ENCODE measurements around the gene TNFRSF12A. TPM values are rescaled to one million over a fixed set of nuclear protein-coding genes. Genes with fewer than 3 reads are reported as not detected.

The TNFRSF12A gene
- total RNA-seq, 4 donors from 2014 or later = 4.1 to 56.4 (median 39.8) TPM

DNA sequence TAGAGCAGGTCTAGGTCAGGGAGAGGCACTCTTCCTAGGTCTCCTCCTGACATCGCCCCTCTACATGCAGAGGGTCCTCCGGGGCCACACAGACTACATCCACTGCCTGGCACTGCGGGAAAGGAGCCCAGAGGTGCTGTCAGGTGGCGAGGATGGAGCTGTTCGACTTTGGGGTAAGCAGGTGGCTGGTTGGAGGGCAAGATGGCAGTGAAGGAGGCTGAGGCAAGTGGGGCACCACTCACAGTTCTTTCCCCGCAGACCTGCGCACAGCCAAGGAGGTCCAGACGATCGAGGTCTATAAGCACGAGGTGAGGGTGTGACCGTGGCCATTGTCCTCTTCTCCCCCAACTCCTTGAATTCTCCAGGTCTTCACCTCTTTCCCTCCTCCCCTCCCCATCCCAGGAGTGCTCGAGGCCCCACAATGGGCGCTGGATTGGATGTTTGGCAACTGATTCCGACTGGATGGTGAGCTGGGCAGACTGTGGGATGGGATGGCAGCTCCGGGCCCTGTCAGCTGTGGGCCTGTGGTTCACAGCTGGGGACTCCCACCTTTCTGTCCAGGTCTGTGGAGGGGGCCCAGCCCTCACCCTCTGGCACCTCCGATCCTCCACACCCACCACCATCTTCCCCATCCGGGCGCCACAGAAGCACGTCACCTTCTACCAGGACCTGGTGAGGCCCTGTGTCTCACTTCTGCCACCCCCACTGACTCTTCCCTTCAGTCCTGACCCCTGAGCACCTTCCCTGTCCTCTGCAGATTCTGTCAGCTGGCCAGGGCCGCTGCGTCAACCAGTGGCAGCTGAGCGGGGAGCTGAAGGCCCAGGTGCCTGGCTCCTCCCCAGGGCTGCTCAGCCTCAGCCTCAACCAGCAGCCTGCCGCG is 6.7 kb downstream of the TNFRSF12A start:
- Histone ChIP-seq H3K36me3 (peaks cover 0 to 22% (median 0%) of the 10 kb centered on the region in 3 donors), H3K4me1 (peaks cover 14 to 47% (median 22%) of the 10 kb centered on the region in 4 donors), H3K4me3 (no peak overlapping the region), H3K27me3 (no peaks in the 10 kb centered on the region), H3K27ac (no peak overlapping the region), H3K9me3 (no peaks in the 10 kb centered on the region)
- TF ChIP-seq, protein P1, sequence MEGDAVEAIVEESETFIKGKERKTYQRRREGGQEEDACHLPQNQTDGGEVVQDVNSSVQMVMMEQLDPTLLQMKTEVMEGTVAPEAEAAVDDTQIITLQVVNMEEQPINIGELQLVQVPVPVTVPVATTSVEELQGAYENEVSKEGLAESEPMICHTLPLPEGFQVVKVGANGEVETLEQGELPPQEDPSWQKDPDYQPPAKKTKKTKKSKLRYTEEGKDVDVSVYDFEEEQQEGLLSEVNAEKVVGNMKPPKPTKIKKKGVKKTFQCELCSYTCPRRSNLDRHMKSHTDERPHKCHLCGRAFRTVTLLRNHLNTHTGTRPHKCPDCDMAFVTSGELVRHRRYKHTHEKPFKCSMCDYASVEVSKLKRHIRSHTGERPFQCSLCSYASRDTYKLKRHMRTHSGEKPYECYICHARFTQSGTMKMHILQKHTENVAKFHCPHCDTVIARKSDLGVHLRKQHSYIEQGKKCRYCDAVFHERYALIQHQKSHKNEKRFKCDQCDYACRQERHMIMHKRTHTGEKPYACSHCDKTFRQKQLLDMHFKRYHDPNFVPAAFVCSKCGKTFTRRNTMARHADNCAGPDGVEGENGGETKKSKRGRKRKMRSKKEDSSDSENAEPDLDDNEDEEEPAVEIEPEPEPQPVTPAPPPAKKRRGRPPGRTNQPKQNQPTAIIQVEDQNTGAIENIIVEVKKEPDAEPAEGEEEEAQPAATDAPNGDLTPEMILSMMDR (IDR thresholded peaks at IDR 0.05) = no peak
- no peak for TF ChIP-seq POLR2A (IDR thresholded peaks at IDR 0.05)
- peak in 1 of 3 donors; percentile 43 for DNase-seq

DNA sequence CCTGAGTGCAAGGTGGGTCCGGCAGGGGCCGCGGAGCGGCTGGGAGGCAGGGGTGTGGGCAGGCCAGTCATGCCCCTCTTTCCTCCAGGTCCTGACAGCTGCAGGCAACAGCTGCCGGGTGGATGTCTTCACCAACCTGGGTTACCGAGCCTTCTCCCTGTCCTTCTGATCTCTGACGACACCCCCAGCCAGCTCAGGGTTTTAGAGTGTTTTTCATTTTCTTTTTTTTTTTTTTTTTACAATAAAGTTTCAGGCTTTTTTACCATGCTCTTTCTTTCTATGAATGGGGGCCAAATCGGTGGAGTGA is 7.3 kb downstream of the TNFRSF12A start:
- Histone ChIP-seq H3K4me3 (no peak overlapping the region), H3K9me3 (no peaks in the 10 kb centered on the region), H3K4me1 (peaks cover 13 to 48% (median 19%) of the 10 kb centered on the region in 4 donors), H3K27me3 (no peaks in the 10 kb centered on the region), H3K36me3 (peaks cover 0 to 22% (median 0%) of the 10 kb centered on the region in 3 donors), H3K27ac (no peak overlapping the region)
- TF ChIP-seq, protein P1 (IDR thresholded peaks at IDR 0.05) = no peak
- no peak for TF ChIP-seq POLR2A (IDR thresholded peaks at IDR 0.05)
- no peak for DNase-seq

DNA sequence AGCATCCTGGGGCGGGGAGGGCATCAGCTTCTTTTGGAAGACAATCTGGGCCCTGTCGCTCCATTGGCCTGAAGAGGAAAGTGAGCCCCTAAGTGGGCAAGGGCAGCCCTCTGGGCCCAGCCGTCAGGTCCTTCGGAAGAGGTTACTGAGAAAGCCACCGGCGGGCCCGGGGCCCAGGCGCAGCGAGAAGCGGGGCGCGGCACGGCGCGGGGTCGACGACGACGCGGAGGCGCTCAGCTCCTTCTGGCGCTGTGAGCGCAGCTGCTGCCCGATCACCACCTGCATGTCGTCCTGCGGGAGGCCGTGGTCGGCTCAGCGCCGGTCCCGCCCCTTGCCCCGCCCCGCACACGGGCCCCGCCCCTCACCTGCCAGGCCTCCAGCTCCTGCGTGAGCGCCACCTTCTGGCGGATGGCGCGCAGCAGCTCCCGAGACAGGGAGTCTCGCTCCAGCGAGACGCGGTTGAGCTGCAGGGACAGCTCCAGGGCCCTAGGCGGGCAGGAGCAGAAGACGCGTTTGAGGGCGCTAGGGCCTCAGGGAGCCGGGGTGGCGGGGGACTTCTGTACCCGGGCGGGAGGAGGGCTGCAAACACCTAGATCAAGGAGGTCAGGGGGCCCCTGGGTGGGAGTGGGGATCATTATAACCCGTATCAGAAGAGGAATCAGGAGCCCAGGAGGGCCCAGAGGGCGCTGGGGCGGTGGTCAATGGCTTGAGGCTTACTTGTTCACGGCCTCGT is 8.0 kb downstream of the TNFRSF12A start:
- Histone ChIP-seq H3K4me1 (peaks cover 6 to 48% (median 12%) of the 10 kb centered on the region in 4 donors), H3K9me3 (no peaks in the 10 kb centered on the region), H3K36me3 (peaks cover 0 to 22% (median 0%) of the 10 kb centered on the region in 3 donors), H3K4me3 (peak overlapping the region in 2 of 4 donors; percentile 20 to 23), H3K27me3 (no peaks in the 10 kb centered on the region), H3K27ac (peak overlapping the region in 2 of 4 donors; percentile 2 to 23)
- TF ChIP-seq, protein P1 (IDR thresholded peaks at IDR 0.05) = peak; percentile 58 to 94 (median 82)
- TF ChIP-seq POLR2A (IDR thresholded peaks at IDR 0.05) = peak; percentile 10 to 50
- DNase-seq = peak; percentile 90 to 95 (median 95)

DNA sequence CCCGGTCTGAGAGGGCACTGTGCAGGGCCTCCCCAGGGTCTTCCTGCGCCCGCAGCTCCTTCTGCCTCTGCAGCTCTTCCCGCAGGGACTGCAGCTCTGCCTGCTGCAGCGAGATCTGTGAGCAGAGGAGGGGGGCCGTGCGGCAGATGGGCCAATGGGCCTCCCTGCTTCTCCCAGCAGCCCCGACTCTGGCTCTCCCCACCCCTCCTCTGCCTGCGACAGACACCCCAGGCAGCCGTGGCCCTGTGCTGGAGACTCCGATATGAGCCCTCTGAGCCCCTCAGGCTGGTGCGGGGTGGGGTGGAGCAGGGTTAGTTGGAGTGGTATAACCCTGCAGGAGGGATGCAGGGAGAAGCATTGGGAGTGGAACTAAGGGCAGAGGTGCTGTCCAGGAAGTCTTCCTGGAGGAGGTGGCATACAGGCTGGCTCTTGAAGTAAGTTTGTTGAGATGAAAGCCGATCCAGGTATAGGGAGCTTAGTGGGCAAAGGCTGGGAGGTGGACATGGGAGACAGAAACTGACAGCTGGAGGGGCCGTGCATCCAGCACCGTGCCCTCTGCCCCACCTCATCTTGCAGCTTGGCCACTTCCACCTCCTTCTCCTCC is 8.7 kb downstream of the TNFRSF12A start:
- Histone ChIP-seq H3K27me3 (no peaks in the 10 kb centered on the region), H3K9me3 (no peaks in the 10 kb centered on the region), H3K27ac (no peak overlapping the region), H3K36me3 (peaks cover 0 to 22% (median 0%) of the 10 kb centered on the region in 3 donors), H3K4me1 (peaks cover 3 to 45% (median 10%) of the 10 kb centered on the region in 4 donors), H3K4me3 (no peak overlapping the region)
- DNase-seq = no peak
- TF ChIP-seq POLR2A (IDR thresholded peaks at IDR 0.05) = no peak
- TF ChIP-seq, protein P1 (IDR thresholded peaks at IDR 0.05) = no peak

DNA sequence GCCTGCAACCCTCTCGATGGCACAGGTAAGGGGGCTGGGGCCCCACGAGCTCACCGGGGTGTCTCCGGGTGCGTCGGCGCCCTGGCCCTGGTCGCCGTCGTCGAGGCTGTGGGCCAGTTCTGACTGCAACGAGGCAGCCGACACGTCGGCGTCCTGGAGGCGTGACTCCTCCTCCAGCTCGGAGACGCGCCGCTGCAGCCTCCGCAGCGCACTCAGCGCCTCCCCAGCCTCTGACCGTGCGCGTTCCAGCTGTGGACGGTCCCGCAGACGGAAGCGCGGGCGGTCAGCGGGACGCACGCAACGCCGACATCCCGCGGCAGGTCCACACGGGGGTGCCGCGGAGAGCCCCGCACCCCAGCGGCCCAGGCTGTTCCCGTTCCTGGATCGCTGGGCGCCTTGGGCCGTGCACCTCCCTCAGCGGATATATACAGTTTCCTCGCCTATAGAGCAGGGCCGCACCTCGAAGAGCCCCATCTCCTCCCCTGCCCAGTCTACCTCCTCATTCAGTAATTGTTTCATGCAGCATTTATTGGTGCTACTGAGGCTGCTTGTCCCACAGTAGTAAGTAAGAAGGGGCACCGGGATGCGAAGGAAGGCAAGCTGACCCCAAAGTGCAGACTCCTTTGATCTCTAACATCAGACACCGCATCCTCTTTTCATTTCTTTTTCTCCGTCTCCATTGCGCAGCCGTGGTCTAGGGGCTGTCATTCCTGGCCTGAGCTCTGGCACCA is 9.5 kb downstream of the TNFRSF12A start:
- Histone ChIP-seq H3K4me3 (peak overlapping the region in 2 of 4 donors; percentile 22 to 27), H3K27me3 (no peaks in the 10 kb centered on the region), H3K4me1 (peaks cover 3 to 41% (median 10%) of the 10 kb centered on the region in 4 donors), H3K27ac (no peak overlapping the region), H3K36me3 (peaks cover 0 to 22% (median 0%) of the 10 kb centered on the region in 3 donors), H3K9me3 (no peaks in the 10 kb centered on the region)
- TF ChIP-seq, protein P1 (IDR thresholded peaks at IDR 0.05) = no peak
- TF ChIP-seq POLR2A (IDR thresholded peaks at IDR 0.05) = no peak
- DNase-seq = no peak

Measured in Peyer's patch (tissue), 4 donors.